Thyroid gland (tissue), 4 donors: ENCODE measurements around the gene CACNG4.

Experiments used
- CTCF ChIP-seq, 6 experiments: fragments of 200-600 bp in 3 of 6; fragments of 450-650 bp in 3 of 6; sonication (generic) in 3 of 6; IDR thresholded peaks; one replicate each; pipeline ENCODE4 v1.5.1; 2016 to 2019; ENCODE audit warnings: antibody characterized with exemption in 6 of 6, mild to moderate bottlenecking in 2 of 6, inconsistent platforms in 1 of 6, moderate library complexity in 1 of 6
- POLR2A ChIP-seq, 2 donors: fragments of 450-650 bp; IDR thresholded peaks; one replicate each; pipeline ENCODE4 v1.6.1; 2017; ENCODE audit warnings: antibody characterized with exemption in 2 of 2, mild to moderate bottlenecking in 2 of 2, moderate library complexity in 1 of 2

GRCh38 chr17:66970140-66970539 lies 5.6 kb downstream of the CACNG4 start:
- no peak for TF ChIP-seq CTCF (IDR thresholded peaks at IDR 0.05)
- no peak for TF ChIP-seq POLR2A (IDR thresholded peaks at IDR 0.05)
